ENCODE results near the gene SH3BP5.

DNA sequence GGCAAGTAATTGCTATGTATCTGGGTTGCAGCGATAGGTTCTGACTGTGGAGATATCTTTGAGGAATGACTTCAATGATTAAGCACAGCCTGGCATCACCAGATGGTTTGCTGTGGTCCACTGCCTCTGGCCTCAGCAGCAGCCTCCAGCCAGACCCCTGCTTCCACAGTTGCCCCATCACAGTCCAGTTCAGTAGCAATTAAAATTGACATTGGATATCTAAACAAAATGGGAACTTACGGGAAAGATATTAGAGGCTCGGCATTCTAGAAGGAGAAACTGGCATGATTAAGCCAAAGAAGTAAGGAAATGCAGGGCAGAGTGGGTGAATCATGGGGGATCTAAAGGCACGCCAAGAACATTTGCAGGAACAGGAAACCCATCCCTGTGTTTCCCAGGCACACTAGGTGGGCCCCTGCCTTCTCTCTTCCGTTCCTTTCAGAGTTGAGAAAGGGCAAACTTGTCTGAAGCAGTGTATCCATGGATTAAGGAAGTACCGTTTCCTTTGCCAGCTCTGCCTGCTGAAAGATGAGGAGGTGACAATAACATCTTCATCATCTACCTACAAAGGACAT lies 36.3 kb upstream of the SH3BP5 start:
- TF ChIP-seq, protein P1, sequence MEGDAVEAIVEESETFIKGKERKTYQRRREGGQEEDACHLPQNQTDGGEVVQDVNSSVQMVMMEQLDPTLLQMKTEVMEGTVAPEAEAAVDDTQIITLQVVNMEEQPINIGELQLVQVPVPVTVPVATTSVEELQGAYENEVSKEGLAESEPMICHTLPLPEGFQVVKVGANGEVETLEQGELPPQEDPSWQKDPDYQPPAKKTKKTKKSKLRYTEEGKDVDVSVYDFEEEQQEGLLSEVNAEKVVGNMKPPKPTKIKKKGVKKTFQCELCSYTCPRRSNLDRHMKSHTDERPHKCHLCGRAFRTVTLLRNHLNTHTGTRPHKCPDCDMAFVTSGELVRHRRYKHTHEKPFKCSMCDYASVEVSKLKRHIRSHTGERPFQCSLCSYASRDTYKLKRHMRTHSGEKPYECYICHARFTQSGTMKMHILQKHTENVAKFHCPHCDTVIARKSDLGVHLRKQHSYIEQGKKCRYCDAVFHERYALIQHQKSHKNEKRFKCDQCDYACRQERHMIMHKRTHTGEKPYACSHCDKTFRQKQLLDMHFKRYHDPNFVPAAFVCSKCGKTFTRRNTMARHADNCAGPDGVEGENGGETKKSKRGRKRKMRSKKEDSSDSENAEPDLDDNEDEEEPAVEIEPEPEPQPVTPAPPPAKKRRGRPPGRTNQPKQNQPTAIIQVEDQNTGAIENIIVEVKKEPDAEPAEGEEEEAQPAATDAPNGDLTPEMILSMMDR (IDR thresholded peaks at IDR 0.05; ENCODE audit: low read depth, low read length), result no peak
- TF ChIP-seq POLR2A (IDR thresholded peaks at IDR 0.05; ENCODE audit: extremely low read depth, insufficient read length), result no peak
- TF ChIP-seq, protein P2, sequence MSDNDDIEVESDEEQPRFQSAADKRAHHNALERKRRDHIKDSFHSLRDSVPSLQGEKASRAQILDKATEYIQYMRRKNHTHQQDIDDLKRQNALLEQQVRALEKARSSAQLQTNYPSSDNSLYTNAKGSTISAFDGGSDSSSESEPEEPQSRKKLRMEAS (IDR thresholded peaks at IDR 0.05; ENCODE audit: low read depth, low read length), result no peak
- TF ChIP-seq MYC (IDR thresholded peaks at IDR 0.05; ENCODE audit: low read depth, low read length), result no peak
